Neural progenitor cell (in vitro differentiated cells): ENCODE data around the gene ZNHIT6. TPM values are rescaled to one million over a fixed set of nuclear protein-coding genes. Genes with fewer than 3 reads are reported as not detected.

Source experiments
- DNase-seq: peaks from one replicate; pipeline ENCODE4 v3.0.0-alpha.2; 2016; ENCODE audit warnings: low spot score
- H2AFZ ChIP-seq: fragments of 200-600 bp; sonication (generic); replicated peaks from 2 replicates; pipeline ENCODE4 v1.6.1; 2016; ENCODE audit warnings: antibody characterized with exemption
- H3F3A ChIP-seq: fragments of 200-600 bp; sonication (generic); 2 replicates; pipeline ENCODE4 v1.6.1; 2016; ENCODE audit warnings: antibody characterized with exemption, low read depth
- H3K27ac ChIP-seq: fragments of 200-600 bp; sonication (generic); 2 replicates; pipeline ENCODE4 v1.5.1; 2016; ENCODE audit warnings: mild to moderate bottlenecking
- H3K27me3 ChIP-seq: fragments of 200-600 bp; sonication (generic); 2 replicates; pipeline ENCODE4 v1.6.1; 2016; ENCODE audit warnings: mild to moderate bottlenecking, moderate library complexity
- H3K36me3 ChIP-seq: fragments of 200-600 bp; sonication (generic); 2 replicates; pipeline ENCODE4 v1.5.1; 2016
- H3K4me1 ChIP-seq: fragments of 200-600 bp; sonication (generic); 2 replicates; pipeline ENCODE4 v1.6.1; 2016; ENCODE audit warnings: mixed run types
- H3K4me2 ChIP-seq: fragments of 200-600 bp; sonication (generic); 2 replicates; pipeline ENCODE4 v1.6.1; 2016
- H3K4me3 ChIP-seq: fragments of 200-600 bp; sonication (generic); 2 replicates; pipeline ENCODE4 v1.5.1; 2016
- H3K79me2 ChIP-seq: fragments of 200-600 bp; sonication (generic); 2 replicates; pipeline ENCODE4 v1.6.1; 2016; ENCODE audit warnings: low read depth
- H3K9ac ChIP-seq: fragments of 200-600 bp; sonication (generic); 2 replicates; pipeline ENCODE4 v1.6.1; 2016
- H3K9me3 ChIP-seq: fragments of 200-600 bp; sonication (generic); 2 replicates; pipeline ENCODE4 v1.5.1; 2016; ENCODE audit warnings: low read depth
- H4K20me1 ChIP-seq: fragments of 200-600 bp; sonication (generic); 2 replicates; pipeline ENCODE4 v1.6.1; 2016; ENCODE audit warnings: low read depth
- H3K27ac Mint-ChIP-seq: 3 replicates; pipeline ENCODE4 v1.8.0; 2021; ENCODE audit warnings: mixed read lengths
- H3K27me3 Mint-ChIP-seq: 2 replicates; pipeline ENCODE4 v1.8.0; 2022; ENCODE audit warnings: low read depth, mild to moderate bottlenecking, inconsistent platforms, moderate library complexity, mixed read lengths; ENCODE audit not compliant: insufficient read depth
- H3K36me3 Mint-ChIP-seq: 3 replicates; pipeline ENCODE4 v1.8.0; 2021; ENCODE audit warnings: mixed read lengths
- H3K4me1 Mint-ChIP-seq: 3 replicates; pipeline ENCODE4 v1.8.0; 2021; ENCODE audit warnings: mixed read lengths
- H3K4me3 Mint-ChIP-seq: 3 replicates; pipeline ENCODE4 v1.8.0; 2021; ENCODE audit warnings: mild to moderate bottlenecking, moderate library complexity, mixed read lengths
- H3K9me3 Mint-ChIP-seq: 3 replicates; pipeline ENCODE4 v1.8.0; 2020; ENCODE audit warnings: mixed read lengths
- CTCF ChIP-seq: fragments of 200-600 bp; sonication (generic); IDR thresholded peaks from 2 replicates; pipeline ENCODE4 v1.5.1; 2017; ENCODE audit warnings: antibody characterized with exemption, mild to moderate bottlenecking
- EZH2 ChIP-seq: fragments of 200-600 bp; sonication (generic); IDR thresholded peaks from 2 replicates; pipeline ENCODE4 v1.6.1; 2017; ENCODE audit warnings: antibody characterized with exemption, mild to moderate bottlenecking, moderate library complexity
- EZH2phosphoT487 ChIP-seq: fragments of 200-600 bp; sonication (generic); IDR thresholded peaks from 2 replicates; pipeline ENCODE4 v1.6.1; 2017; ENCODE audit warnings: antibody characterized with exemption
- total RNA-seq: library from RNA; depleted of rRNA; stranded (reverse); fragments of >200 nt; gene quantifications from 2 replicates; pipeline ENCODE4 v1.2.3, GENCODE V29; 2015; ENCODE audit warnings: low replicate concordance

Gene ZNHIT6
- total RNA-seq, 1 donor from 2014 or later, result 22.0 TPM

DNA sequence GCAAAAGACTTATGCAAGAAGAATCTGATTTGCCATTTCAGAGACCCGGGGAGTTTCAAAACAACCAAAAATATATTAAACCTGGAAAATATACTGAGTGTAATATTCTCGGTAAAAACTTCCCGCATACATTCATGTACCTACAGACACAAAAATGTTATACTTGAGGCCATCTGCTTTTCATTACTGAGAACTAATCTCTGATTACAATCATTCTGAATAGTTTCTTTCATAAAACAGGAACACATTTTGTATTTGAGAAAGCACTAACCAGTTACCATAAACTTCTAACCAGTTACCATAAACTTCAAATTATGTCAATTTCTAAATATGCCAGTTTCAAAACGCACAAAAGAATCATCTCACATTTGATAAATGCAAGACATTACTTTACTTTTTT lies 7.8 kb downstream of the ZNHIT6 start:
- Histone ChIP-seq H3K4me1 (no peaks in the 10 kb centered on the region), H3F3A (no peaks in the 10 kb centered on the region), H3K4me3 (no peak overlapping the region), H4K20me1 (no peaks in the 10 kb centered on the region), H3K4me2 (no peak overlapping the region), H2AFZ (no peak overlapping the region), H3K27ac (no peak overlapping the region), H3K36me3 (peaks cover 45% of the 10 kb centered on the region), H3K9me3 (no peaks in the 10 kb centered on the region), H3K9ac (no peak overlapping the region), H3K27me3 (no peaks in the 10 kb centered on the region), H3K79me2 (peaks cover 51% of the 10 kb centered on the region)
- TF ChIP-seq CTCF (no peak), EZH2 (no peak)
- Mint-ChIP-seq H3K36me3 (peaks cover 28% of the 10 kb centered on the region), H3K9me3 (no peaks in the 10 kb centered on the region), H3K27me3 (peaks cover 2% of the 10 kb centered on the region), H3K27ac (no peak overlapping the region), H3K4me1 (no peaks in the 10 kb centered on the region), H3K4me3 (no peak overlapping the region)
- DNase-seq, result no peak

- Histone ChIP-seq H3K27ac (no peak overlapping the region), H3K4me1 (no peaks in the 10 kb centered on the region), H3K79me2 (peaks cover 27% of the 10 kb centered on the region), H3K9me3 (no peaks in the 10 kb centered on the region), H3K9ac (no peak overlapping the region), H3K4me2 (no peak overlapping the region), H4K20me1 (no peaks in the 10 kb centered on the region), H3K4me3 (no peak overlapping the region), H3K36me3 (peaks cover 27% of the 10 kb centered on the region), H2AFZ (no peak overlapping the region), H3K27me3 (no peaks in the 10 kb centered on the region), H3F3A (no peaks in the 10 kb centered on the region)
- peaks cover 18% of the 10 kb centered on the region for H3K36me3 Mint-ChIP-seq
- H3K4me3 Mint-ChIP-seq, result no peak overlapping the region
- peaks cover 2% of the 10 kb centered on the region for H3K27me3 Mint-ChIP-seq
- no peak for TF ChIP-seq EZH2phosphoT487
- no peak for TF ChIP-seq CTCF
- H3K9me3 Mint-ChIP-seq, result no peaks in the 10 kb centered on the region
- H3K4me1 Mint-ChIP-seq, result no peaks in the 10 kb centered on the region
- DNase-seq, result no peak
- H3K27ac Mint-ChIP-seq, result no peak overlapping the region
Observed at GRCh38 chr1:85697895-85698294, 10.3 kb downstream of the ZNHIT6 start.

DNA sequence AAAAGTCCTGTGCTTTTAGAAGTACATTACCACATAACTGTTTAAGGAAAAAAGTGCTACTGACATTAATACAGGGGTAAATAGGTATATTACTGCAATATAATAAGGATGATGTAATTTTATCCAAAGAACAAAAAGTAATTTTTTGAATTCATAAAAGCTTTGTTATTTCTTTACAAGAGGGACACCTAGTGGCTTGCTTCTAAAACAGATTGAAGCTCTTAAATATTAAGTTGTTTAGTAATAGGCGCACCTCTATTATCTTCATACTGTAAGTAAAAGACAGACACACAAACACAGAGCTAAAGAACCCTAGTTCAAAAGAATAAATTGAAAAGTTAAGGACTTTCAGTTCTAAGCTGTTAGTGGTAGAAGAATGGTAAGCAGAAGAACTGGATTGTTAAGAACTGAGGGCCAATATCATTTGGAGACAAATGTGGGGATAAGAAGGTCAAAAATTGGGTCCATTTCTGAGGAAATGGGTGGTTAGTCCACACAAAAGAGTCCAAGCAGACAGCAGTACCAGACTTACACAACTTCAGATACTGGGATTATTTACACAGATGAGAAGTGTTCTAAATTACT lies 15.4 kb downstream of the ZNHIT6 start:
- no peak overlapping the region for H3K27ac Mint-ChIP-seq
- Histone ChIP-seq H3K79me2 (peaks cover 4% of the 10 kb centered on the region), H3K36me3 (peaks cover 7% of the 10 kb centered on the region), H3K27me3 (no peaks in the 10 kb centered on the region), H3F3A (no peaks in the 10 kb centered on the region), H3K9me3 (no peaks in the 10 kb centered on the region), H2AFZ (no peak overlapping the region), H3K4me3 (no peak overlapping the region), H3K4me2 (no peak overlapping the region), H4K20me1 (no peaks in the 10 kb centered on the region), H3K9ac (no peak overlapping the region), H3K4me1 (no peaks in the 10 kb centered on the region), H3K27ac (no peak overlapping the region)
- H3K4me3 Mint-ChIP-seq, result no peak overlapping the region
- no peak for DNase-seq
- peaks cover 10% of the 10 kb centered on the region for H3K36me3 Mint-ChIP-seq
- H3K27me3 Mint-ChIP-seq, result no peaks in the 10 kb centered on the region
- no peak for TF ChIP-seq EZH2phosphoT487
- TF ChIP-seq EZH2, result no peak
- TF ChIP-seq CTCF, result peak; percentile 46
- no peaks in the 10 kb centered on the region for H3K9me3 Mint-ChIP-seq
- H3K4me1 Mint-ChIP-seq, result no peaks in the 10 kb centered on the region
